Urothelium cell line (cell line): ENCODE measurements around the gene ISG15.
"Not testable (repeated sequence)": the region's sequence is repeated elsewhere in the genome, so short reads cannot be mapped to it uniquely, and the experiment has no call there.

Source experiments
- DNase-seq: peaks from one replicate; pipeline ENCODE4 v3.0.0; 2011; ENCODE audit warnings: low spot score, mixed read lengths
- FAIRE-seq: peaks from 2 replicates; lab custom pipeline; 2011; peaks lifted over from hg19 to GRCh38; lab: Jason Lieb, UNC

The ISG15 gene

GRCh38 chr1:1043411-1043810 is 30.1 kb downstream of the ISG15 start:
- no peak for FAIRE-seq
- no peak for DNase-seq

- DNase-seq (no peak), FAIRE-seq (no peak)
Measured at GRCh38 chr1:1043921-1044320, 30.6 kb downstream of the ISG15 start.

- DNase-seq (no peak), FAIRE-seq (no peak)
Measured at GRCh38 chr1:1044455-1045078, 31.3 kb downstream of the ISG15 start.

GRCh38 chr1:1045129-1045528 is 31.8 kb downstream of the ISG15 start:
- no peak for FAIRE-seq
- no peak for DNase-seq

- no peak for FAIRE-seq
- no peak for DNase-seq
Measured at GRCh38 chr1:1046243-1046642, 32.9 kb downstream of the ISG15 start.

GRCh38 chr1:1046767-1047166 is 33.5 kb downstream of the ISG15 start:
- DNase-seq (no peak), FAIRE-seq (no peak)

GRCh38 chr1:1047407-1047806 is 34.1 kb downstream of the ISG15 start:
- DNase-seq: no peak
- FAIRE-seq: no peak

GRCh38 chr1:1047963-1048362 is 34.7 kb downstream of the ISG15 start:
- no peak for DNase-seq
- no peak for FAIRE-seq

GRCh38 chr1:1048765-1049164 is 35.5 kb downstream of the ISG15 start:
- DNase-seq: no peak
- FAIRE-seq: no peak

- FAIRE-seq: no peak
- no peak for DNase-seq
Measured at GRCh38 chr1:1049318-1050165, 36.2 kb downstream of the ISG15 start.

- FAIRE-seq: no peak
- DNase-seq: no peak
Measured at GRCh38 chr1:1050577-1051052, 37.3 kb downstream of the ISG15 start.

- DNase-seq: no peak
- FAIRE-seq: no peak
Measured at GRCh38 chr1:1051127-1051810, 38.0 kb downstream of the ISG15 start.

GRCh38 chr1:1052003-1052840 is 38.9 kb downstream of the ISG15 start:
- no peak for DNase-seq

GRCh38 chr1:1053022-1053421 is 39.7 kb downstream of the ISG15 start:
- DNase-seq (no peak), FAIRE-seq (no peak)

More at GRCh38 chr1:1052003-1052840, 38.9 kb downstream of the ISG15 start:
- FAIRE-seq: peak; percentile 83

GRCh38 chr1:1053682-1054081 is 40.4 kb downstream of the ISG15 start:
- no peak for FAIRE-seq

GRCh38 chr1:1054099-1054700 is 40.9 kb downstream of the ISG15 start:
- DNase-seq (no peak), FAIRE-seq (no peak)

More at GRCh38 chr1:1053682-1054081, 40.4 kb downstream of the ISG15 start:
- no peak for DNase-seq

- DNase-seq (no peak), FAIRE-seq (no peak)
Measured at GRCh38 chr1:1054971-1055370, 41.7 kb downstream of the ISG15 start.

- FAIRE-seq (peak; percentile 79), DNase-seq (no peak)
Measured at GRCh38 chr1:1055841-1056736, 42.8 kb downstream of the ISG15 start.

GRCh38 chr1:1057769-1058087 is 44.4 kb downstream of the ISG15 start:
- FAIRE-seq, DNase-seq: not testable (repeated sequence)
